HEK293 (cell line): Measurements from ENCODE around the gene OR5H15.
"Not testable (repeated sequence)": the region's sequence is repeated elsewhere in the genome, so short reads cannot be mapped to it uniquely, and the experiment has no call there.

Experiments
- CTCF ChIA-PET: fragments of 350-600 bp; formaldehyde crosslinking; extraction: SDS; loops from one replicate; lab custom pipeline; 2021; ENCODE audit warnings: antibody characterized with exemption; lab: Yijun Ruan, JAX
- POLR2A ChIA-PET: fragments of 300-600 bp; formaldehyde crosslinking; extraction: SDS; loops from one replicate; lab custom pipeline; 2020; ENCODE audit warnings: antibody characterized with exemption, inconsistent platforms; lab: Yijun Ruan, JAX
- H3K27ac ChIP-seq: fragments of 200-500 bp; sonication (Bioruptor generic); 2 replicates; pipeline ENCODE4 v1.5.1; 2014; ENCODE audit warnings: low read depth, low read length, control low read depth, inconsistent platforms; ENCODE audit errors: extremely low read depth
- H3K36me3 ChIP-seq, 2 experiments: fragments of 200-500 bp in 1 of 2; sonication (Bioruptor generic) in 1 of 2; 1 replicate in 1 of 2; 2 replicates in 1 of 2; pipeline ENCODE4 v1.5.1; 2014 to 2017; ENCODE audit warnings: inconsistent platforms in 2 of 2, low read length in 2 of 2; ENCODE audit not compliant: control insufficient read depth in 2 of 2, insufficient read depth in 1 of 2
- H3K4me1 ChIP-seq: fragments of 200-500 bp; sonication (Bioruptor generic); 2 replicates; pipeline ENCODE4 v1.5.1; 2014; ENCODE audit warnings: mild to moderate bottlenecking, low read length, inconsistent platforms; ENCODE audit not compliant: control insufficient read depth, insufficient read depth
- H3K4me3 ChIP-seq: 2 replicates; pipeline ENCODE4 v1.5.1; 2011; ENCODE audit warnings: low read depth, mild to moderate bottlenecking, control low read depth, low read length, moderate library complexity
- H3K9me3 ChIP-seq: fragments of 200-500 bp; sonication (Bioruptor generic); 2 replicates; pipeline ENCODE4 v1.5.1; 2014; ENCODE audit warnings: low read depth, low read length, inconsistent platforms; ENCODE audit not compliant: control insufficient read depth, insufficient read depth
- GFI1B ChIP-seq: fragments of 450-650 bp; formaldehyde crosslinking; IDR thresholded peaks from 2 replicates; pipeline ENCODE4 v1.5.1; 2016; ENCODE audit warnings: missing biosample characterization, missing genetic modification characterization
- GLI2 ChIP-seq: fragments of 450-650 bp; formaldehyde crosslinking; IDR thresholded peaks from 2 replicates; pipeline ENCODE4; 2017; ENCODE audit warnings: missing biosample characterization, missing genetic modification characterization, low read depth, borderline replicate concordance
- OSR2 ChIP-seq: fragments of 450-650 bp; formaldehyde crosslinking; IDR thresholded peaks from 2 replicates; pipeline ENCODE4 v1.5.1; 2016; ENCODE audit warnings: missing biosample characterization, missing genetic modification characterization
- SCRT1 ChIP-seq: fragments of 450-650 bp; formaldehyde crosslinking; IDR thresholded peaks from 2 replicates; pipeline ENCODE4 v1.5.1; 2016; ENCODE audit warnings: missing biosample characterization, missing genetic modification characterization, borderline replicate concordance
- SP2 ChIP-seq: fragments of 450-650 bp; formaldehyde crosslinking; IDR thresholded peaks from 2 replicates; pipeline ENCODE4 v1.5.1; 2016; ENCODE audit warnings: missing biosample characterization, missing genetic modification characterization
- ZNF10 ChIP-seq: fragments of 450-650 bp; formaldehyde crosslinking; IDR thresholded peaks from 2 replicates; pipeline ENCODE4 v1.5.1; 2017; ENCODE audit warnings: missing biosample characterization, missing genetic modification characterization
- ZNF155 ChIP-seq: fragments of 450-650 bp; formaldehyde crosslinking; IDR thresholded peaks from 2 replicates; pipeline ENCODE4 v1.5.1; 2016; ENCODE audit warnings: missing biosample characterization, missing genetic modification characterization
- ZNF169 ChIP-seq: fragments of 450-650 bp; formaldehyde crosslinking; IDR thresholded peaks from 2 replicates; pipeline ENCODE4 v1.5.1; 2016; ENCODE audit warnings: missing biosample characterization, missing genetic modification characterization
- ZNF202 ChIP-seq: fragments of 450-650 bp; formaldehyde crosslinking; IDR thresholded peaks from 2 replicates; pipeline ENCODE4 v1.5.1; 2016; ENCODE audit warnings: missing biosample characterization, missing genetic modification characterization, borderline replicate concordance
- ZNF514 ChIP-seq: fragments of 450-650 bp; formaldehyde crosslinking; IDR thresholded peaks from 2 replicates; pipeline ENCODE4 v1.5.1; 2016; ENCODE audit warnings: missing biosample characterization, missing genetic modification characterization
- ZNF544 ChIP-seq: fragments of 450-650 bp; formaldehyde crosslinking; IDR thresholded peaks from 2 replicates; pipeline ENCODE4 v1.5.0; 2017; ENCODE audit warnings: missing biosample characterization, missing genetic modification characterization
- ZNF558 ChIP-seq: fragments of 450-650 bp; formaldehyde crosslinking; IDR thresholded peaks from 2 replicates; pipeline ENCODE4 v1.5.1; 2016; ENCODE audit warnings: missing biosample characterization, missing genetic modification characterization
- ZNF600 ChIP-seq: fragments of 450-650 bp; formaldehyde crosslinking; IDR thresholded peaks from 2 replicates; pipeline ENCODE4 v1.5.1; 2016; ENCODE audit warnings: missing biosample characterization, missing genetic modification characterization
- ZNF707 ChIP-seq: fragments of 450-650 bp; formaldehyde crosslinking; IDR thresholded peaks from 2 replicates; pipeline ENCODE4 v1.5.1; 2016; ENCODE audit warnings: missing biosample characterization, missing genetic modification characterization
- ZNF76 ChIP-seq: fragments of 450-650 bp; formaldehyde crosslinking; IDR thresholded peaks from 2 replicates; pipeline ENCODE4; 2016; ENCODE audit warnings: low read depth, missing biosample characterization, missing genetic modification characterization, borderline replicate concordance
- TF ChIP-seq, protein P1 (sequence below): fragments of 450-650 bp; formaldehyde crosslinking; IDR thresholded peaks from 2 replicates; pipeline ENCODE4 v1.5.1; 2016; ENCODE audit warnings: missing biosample characterization, missing genetic modification characterization
- TF ChIP-seq, protein P2 (sequence below): fragments of 450-650 bp; formaldehyde crosslinking; conservative IDR thresholded peaks from 2 replicates; pipeline ENCODE4 v1.5.1; 2016; ENCODE audit warnings: low read depth, missing biosample characterization, missing genetic modification characterization
- TF ChIP-seq, protein P3 (sequence below): fragments of 450-650 bp; IDR thresholded peaks from 2 replicates; pipeline ENCODE4 v1.5.1; 2018; ENCODE audit warnings: missing biosample characterization, missing genetic modification characterization

Gene OR5H15

DNA sequence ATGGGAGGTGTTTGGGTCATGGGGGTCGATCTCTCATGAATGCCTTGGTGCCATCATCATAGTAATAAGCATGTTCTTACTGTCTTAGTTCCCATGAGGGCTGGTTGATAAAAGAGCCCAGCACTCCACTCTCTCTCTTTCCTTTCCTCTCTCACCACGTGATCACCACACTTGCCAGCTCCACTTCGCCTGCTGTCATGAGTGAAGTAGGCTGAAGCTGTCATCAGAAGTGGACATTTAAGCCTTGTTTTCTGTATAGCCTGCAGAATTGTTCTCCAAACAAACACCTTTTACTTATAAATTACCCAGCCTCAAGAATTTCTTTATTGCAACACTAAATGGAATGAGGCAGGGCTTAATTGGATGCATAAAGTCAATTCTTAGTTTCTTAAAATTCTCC lies 29.9 kb upstream of the OR5H15 start:
- Histone ChIP-seq H3K4me1 (no peaks in the 10 kb centered on the region), H3K4me3 (no peak overlapping the region), H3K27ac (no peak overlapping the region), H3K36me3 (no peaks in the 10 kb centered on the region), H3K9me3 (no peaks in the 10 kb centered on the region)
- ChIA-PET POLR2A (no interaction called here), CTCF (interaction anchor here (0.6 kb wide), 1 partner anchor 72 kb away, joined by 3 read pairs; no protein-coding TSS in a partner anchor)
- TF ChIP-seq, protein P1, sequence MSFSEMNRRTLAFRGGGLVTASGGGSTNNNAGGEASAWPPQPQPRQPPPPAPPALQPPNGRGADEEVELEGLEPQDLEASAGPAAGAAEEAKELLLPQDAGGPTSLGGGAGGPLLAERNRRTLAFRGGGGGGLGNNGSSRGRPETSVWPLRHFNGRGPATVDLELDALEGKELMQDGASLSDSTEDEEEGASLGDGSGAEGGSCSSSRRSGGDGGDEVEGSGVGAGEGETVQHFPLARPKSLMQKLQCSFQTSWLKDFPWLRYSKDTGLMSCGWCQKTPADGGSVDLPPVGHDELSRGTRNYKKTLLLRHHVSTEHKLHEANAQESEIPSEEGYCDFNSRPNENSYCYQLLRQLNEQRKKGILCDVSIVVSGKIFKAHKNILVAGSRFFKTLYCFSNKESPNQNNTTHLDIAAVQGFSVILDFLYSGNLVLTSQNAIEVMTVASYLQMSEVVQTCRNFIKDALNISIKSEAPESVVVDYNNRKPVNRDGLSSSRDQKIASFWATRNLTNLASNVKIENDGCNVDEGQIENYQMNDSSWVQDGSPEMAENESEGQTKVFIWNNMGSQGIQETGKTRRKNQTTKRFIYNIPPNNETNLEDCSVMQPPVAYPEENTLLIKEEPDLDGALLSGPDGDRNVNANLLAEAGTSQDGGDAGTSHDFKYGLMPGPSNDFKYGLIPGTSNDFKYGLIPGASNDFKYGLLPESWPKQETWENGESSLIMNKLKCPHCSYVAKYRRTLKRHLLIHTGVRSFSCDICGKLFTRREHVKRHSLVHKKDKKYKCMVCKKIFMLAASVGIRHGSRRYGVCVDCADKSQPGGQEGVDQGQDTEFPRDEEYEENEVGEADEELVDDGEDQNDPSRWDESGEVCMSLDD (tag by site-specific recombination): no peak
- TF ChIP-seq ZNF76 (tag by site-specific recombination) (no peak), ZNF600 (tag by site-specific recombination) (no peak), ZNF544 (tag by site-specific recombination) (no peak), SP2 (no peak), ZNF202 (tag by site-specific recombination) (no peak), GFI1B (tag by site-specific recombination) (no peak)

DNA sequence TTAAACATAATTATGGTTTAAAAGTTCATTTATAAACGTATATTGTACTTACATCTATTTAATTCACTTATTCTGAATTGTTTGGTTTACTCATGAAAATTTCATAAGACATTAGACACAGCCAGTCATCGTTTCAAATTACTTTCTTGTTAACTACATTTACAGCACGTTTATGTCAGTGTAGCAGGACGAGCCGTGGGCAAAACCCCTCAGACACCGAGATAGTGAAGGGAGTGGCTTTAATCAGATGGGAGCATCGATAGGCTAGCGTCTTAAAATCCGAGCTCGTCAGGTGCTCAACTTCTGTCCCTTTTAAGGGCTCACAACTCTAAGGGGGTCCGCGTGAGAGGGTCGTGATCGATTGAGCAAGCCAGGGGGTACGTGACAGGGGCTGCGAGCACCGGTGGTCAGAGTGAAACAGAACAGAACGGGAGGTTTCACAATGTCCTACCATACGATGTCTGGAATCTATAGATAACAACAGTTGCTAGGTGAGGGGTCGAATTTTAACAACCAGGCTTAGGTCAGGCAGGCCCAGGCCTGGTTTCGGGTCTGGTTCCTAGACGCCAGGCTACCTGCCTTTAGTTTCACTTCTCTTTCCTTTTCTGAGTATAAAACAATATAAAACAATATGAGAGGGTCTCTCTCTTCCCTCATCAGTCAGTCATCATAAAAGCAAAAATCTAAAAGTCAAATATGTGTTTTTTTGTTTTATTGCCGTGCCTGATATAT lies 28.5 kb upstream of the OR5H15 start:
- H3K4me3 ChIP-seq, H3K27ac ChIP-seq, CTCF ChIA-PET, H3K9me3 ChIP-seq, POLR2A ChIA-PET, H3K4me1 ChIP-seq, H3K36me3 ChIP-seq: not testable (repeated sequence)

DNA sequence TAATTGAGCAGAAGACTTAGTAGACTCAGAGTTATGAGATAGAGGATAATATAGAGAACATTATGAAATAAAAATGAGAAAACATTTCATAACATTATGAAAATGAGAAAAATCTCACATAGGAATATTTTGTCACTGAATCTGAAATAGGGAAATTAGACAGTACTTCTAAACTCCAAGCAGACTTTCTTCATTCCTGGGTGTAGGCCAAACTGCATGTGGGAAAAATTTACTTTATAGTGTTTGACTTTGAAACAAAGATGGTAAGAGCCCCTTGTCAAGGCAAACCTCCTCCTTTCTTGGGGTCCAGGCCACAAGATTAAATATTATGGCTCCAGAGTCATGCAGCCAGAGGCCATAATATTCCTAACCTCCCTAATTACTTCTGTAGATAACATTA lies 26.0 kb upstream of the OR5H15 start:
- Histone ChIP-seq H3K9me3 (no peaks in the 10 kb centered on the region), H3K4me1 (no peaks in the 10 kb centered on the region), H3K4me3 (no peak overlapping the region), H3K27ac (no peak overlapping the region), H3K36me3 (no peaks in the 10 kb centered on the region)
- POLR2A ChIA-PET: no interaction called here
- no peak for TF ChIP-seq ZNF10
- TF ChIP-seq ZNF514 (tag by site-specific recombination): no peak
- TF ChIP-seq SP2: no peak
- no peak for TF ChIP-seq ZNF558
- CTCF ChIA-PET: interaction anchor here (0.9 kb wide), 1 partner anchor 101 kb away, joined by 5 read pairs; no protein-coding TSS in a partner anchor

DNA sequence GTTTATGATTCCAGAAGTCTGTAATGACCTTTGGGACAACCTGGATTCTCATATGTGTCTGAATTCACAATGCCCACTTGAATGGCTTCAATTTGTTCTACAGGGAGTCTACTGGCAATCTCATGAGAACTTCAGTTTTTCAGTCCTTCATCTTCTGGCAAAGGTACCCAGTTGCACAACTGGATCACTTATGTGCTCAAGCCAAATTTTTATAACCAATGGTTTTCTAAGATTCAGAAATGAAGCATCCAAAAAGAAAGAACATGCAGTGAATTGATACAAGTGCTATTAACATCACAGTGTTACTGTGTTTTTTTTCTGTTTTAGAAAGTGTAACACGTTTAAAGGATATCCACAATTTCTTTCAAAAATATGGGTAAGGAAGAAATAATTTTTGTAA lies 19.3 kb upstream of the OR5H15 start, which contains the start of gene OR5H14:
Gene OR5H14 (plus strand): TSS at position 301 of the 400 bp plus-strand sequence. CDS start 1,907 bp downstream, outside the sequence.
- no peak within 1 kb of the TSS for H3K27ac ChIP-seq
- CTCF ChIA-PET: no interaction called here

DNA sequence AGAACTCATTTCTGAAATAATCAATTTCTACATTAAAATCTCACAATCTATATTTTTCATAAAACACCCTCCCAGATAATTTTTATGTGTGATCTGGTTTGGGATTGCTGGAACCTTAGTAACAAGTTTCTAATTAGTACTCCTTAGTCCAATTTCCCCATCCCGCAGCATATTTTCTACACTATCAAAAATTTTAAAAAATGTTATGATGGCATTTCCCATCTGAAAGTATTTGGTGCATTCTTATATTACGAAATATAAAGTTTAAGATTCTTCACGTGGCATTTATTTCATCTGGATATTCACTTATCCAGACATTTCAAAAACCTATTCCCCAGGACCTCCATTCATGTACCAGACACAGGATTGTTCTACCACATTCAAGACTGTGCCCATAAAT lies 17.7 kb upstream of the OR5H15 start:
- H3K4me1 ChIP-seq: no peaks in the 10 kb centered on the region
- no peak overlapping the region for H3K27ac ChIP-seq
- H3K9me3 ChIP-seq: no peaks in the 10 kb centered on the region
- POLR2A ChIA-PET: no interaction called here
- CTCF ChIA-PET: no interaction called here
- H3K36me3 ChIP-seq: no peaks in the 10 kb centered on the region
- no peak overlapping the region for H3K4me3 ChIP-seq
- TF ChIP-seq, protein P2, sequence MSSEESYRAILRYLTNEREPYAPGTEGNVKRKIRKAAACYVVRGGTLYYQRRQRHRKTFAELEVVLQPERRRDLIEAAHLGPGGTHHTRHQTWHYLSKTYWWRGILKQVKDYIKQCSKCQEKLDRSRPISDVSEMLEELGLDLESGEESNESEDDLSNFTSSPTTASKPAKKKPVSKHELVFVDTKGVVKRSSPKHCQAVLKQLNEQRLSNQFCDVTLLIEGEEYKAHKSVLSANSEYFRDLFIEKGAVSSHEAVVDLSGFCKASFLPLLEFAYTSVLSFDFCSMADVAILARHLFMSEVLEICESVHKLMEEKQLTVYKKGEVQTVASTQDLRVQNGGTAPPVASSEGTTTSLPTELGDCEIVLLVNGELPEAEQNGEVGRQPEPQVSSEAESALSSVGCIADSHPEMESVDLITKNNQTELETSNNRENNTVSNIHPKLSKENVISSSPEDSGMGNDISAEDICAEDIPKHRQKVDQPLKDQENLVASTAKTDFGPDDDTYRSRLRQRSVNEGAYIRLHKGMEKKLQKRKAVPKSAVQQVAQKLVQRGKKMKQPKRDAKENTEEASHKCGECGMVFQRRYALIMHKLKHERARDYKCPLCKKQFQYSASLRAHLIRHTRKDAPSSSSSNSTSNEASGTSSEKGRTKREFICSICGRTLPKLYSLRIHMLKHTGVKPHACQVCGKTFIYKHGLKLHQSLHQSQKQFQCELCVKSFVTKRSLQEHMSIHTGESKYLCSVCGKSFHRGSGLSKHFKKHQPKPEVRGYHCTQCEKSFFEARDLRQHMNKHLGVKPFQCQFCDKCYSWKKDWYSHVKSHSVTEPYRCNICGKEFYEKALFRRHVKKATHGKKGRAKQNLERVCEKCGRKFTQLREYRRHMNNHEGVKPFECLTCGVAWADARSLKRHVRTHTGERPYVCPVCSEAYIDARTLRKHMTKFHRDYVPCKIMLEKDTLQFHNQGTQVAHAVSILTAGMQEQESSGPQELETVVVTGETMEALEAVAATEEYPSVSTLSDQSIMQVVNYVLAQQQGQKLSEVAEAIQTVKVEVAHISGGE (tag by site-specific recombination): no peak
- TF ChIP-seq ZNF169 (no peak), GLI2 (tag by site-specific recombination) (no peak), ZNF155 (no peak), SCRT1 (tag by site-specific recombination) (no peak), ZNF707 (no peak)
- TF ChIP-seq, protein P3, sequence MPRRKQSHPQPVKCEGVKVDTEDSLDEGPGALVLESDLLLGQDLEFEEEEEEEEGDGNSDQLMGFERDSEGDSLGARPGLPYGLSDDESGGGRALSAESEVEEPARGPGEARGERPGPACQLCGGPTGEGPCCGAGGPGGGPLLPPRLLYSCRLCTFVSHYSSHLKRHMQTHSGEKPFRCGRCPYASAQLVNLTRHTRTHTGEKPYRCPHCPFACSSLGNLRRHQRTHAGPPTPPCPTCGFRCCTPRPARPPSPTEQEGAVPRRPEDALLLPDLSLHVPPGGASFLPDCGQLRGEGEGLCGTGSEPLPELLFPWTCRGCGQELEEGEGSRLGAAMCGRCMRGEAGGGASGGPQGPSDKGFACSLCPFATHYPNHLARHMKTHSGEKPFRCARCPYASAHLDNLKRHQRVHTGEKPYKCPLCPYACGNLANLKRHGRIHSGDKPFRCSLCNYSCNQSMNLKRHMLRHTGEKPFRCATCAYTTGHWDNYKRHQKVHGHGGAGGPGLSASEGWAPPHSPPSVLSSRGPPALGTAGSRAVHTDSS (tag by site-specific recombination): no peak

More for the DNA sequence above, 19.3 kb upstream of the OR5H15 start, which contains the start of gene OR5H14:
- no peaks in the 10 kb centered on the region for H3K9me3 ChIP-seq
- POLR2A ChIA-PET: no interaction called here
- no peak within 1 kb of the TSS for H3K4me3 ChIP-seq
- TF ChIP-seq OSR2 (tag by site-specific recombination): no peak
- TF ChIP-seq, all 188 proteins: peak for 0
- H3K36me3 ChIP-seq: no peaks in the 10 kb centered on the region
- H3K4me1 ChIP-seq: no peaks in the 10 kb centered on the region
